ENCODE data around the gene PTTG1IP.

Gene PTTG1IP

GRCh38 chr21:44891631-44892031 lies 18.1 kb upstream of the PTTG1IP start:
- ChIA-PET CTCF (interaction anchor here (0.9 to 3.7 kb wide), 4 partner anchors 11 to 255 kb away, joined by 3 to 25 read pairs (median 6); no protein-coding TSS in a partner anchor), POLR2A (interaction anchor here (0.6 kb wide), 1 partner anchor 9 kb away, joined by 3 read pairs; no protein-coding TSS in a partner anchor)
- Histone ChIP-seq H3K36me3 (ENCODE audit: control insufficient read depth in 2 of 2, insufficient read depth in 1 of 2, low read length in 2 of 2) (no peaks in the 10 kb centered on the region), H3K27ac (ENCODE audit: extremely low read depth, low read depth, low read length) (no peak overlapping the region), H3K4me1 (ENCODE audit: control insufficient read depth, insufficient read depth, low read length) (no peaks in the 10 kb centered on the region), H3K4me3 (ENCODE audit: low read depth, low read length) (no peak overlapping the region), H3K9me3 (ENCODE audit: control insufficient read depth, insufficient read depth, low read depth, low read length) (no peaks in the 10 kb centered on the region)
- TF ChIP-seq PRDM4 (tag by site-specific recombination; IDR thresholded peaks at IDR 0.05) = no peak
- TF ChIP-seq ZNF555 (tag by site-specific recombination; conservative IDR thresholded peaks at IDR 0.05) = no peak
- TF ChIP-seq ZNF48 (tag by site-specific recombination; IDR thresholded peaks at IDR 0.05) = no peak
- TF ChIP-seq ZNF335 (tag by site-specific recombination; conservative IDR thresholded peaks at IDR 0.05) = no peak
- TF ChIP-seq HOXC10 (CRISPR knock-in tag; IDR thresholded peaks at IDR 0.05) = no peak
- no peak for TF ChIP-seq BCL6B (tag by site-specific recombination; IDR thresholded peaks at IDR 0.05)
- TF ChIP-seq FEZF1 (tag by site-specific recombination; IDR thresholded peaks at IDR 0.05) = no peak

- Histone ChIP-seq H3K36me3 (ENCODE audit: control insufficient read depth in 2 of 2, insufficient read depth in 1 of 2, low read length in 2 of 2) (no peaks in the 10 kb centered on the region), H3K4me3 (ENCODE audit: low read depth, low read length) (no peak overlapping the region), H3K9me3 (ENCODE audit: control insufficient read depth, insufficient read depth, low read depth, low read length) (no peaks in the 10 kb centered on the region), H3K27ac (ENCODE audit: extremely low read depth, low read depth, low read length) (no peak overlapping the region), H3K4me1 (ENCODE audit: control insufficient read depth, insufficient read depth, low read length) (no peaks in the 10 kb centered on the region)
- CTCF ChIA-PET = interaction anchor here (1.0 kb wide), 1 partner anchor 63 kb away, joined by 7 read pairs; no protein-coding TSS in a partner anchor
- TF ChIP-seq ZNF76 (tag by site-specific recombination; IDR thresholded peaks at IDR 0.05; ENCODE audit: borderline replicate concordance, low read depth) = no peak
- TF ChIP-seq PRDM4 (tag by site-specific recombination; IDR thresholded peaks at IDR 0.05) = no peak
- no peak for TF ChIP-seq GLIS2 (tag by site-specific recombination; IDR thresholded peaks at IDR 0.05)
- no peak for TF ChIP-seq ZFP3 (tag by site-specific recombination; IDR thresholded peaks at IDR 0.05; ENCODE audit: low read depth)
- TF ChIP-seq ZNF426 (tag by site-specific recombination; IDR thresholded peaks at IDR 0.05) = no peak
- POLR2A ChIA-PET = no interaction called here
These were observed 17.6 kb upstream of the PTTG1IP start for GRCh38 chr21:44890961-44891541.

GRCh38 chr21:44890338-44890931 lies 16.9 kb upstream of the PTTG1IP start:
- Histone ChIP-seq H3K4me1 (ENCODE audit: control insufficient read depth, insufficient read depth, low read length) (no peaks in the 10 kb centered on the region), H3K4me3 (ENCODE audit: low read depth, low read length) (no peak overlapping the region), H3K27ac (ENCODE audit: extremely low read depth, low read depth, low read length) (no peak overlapping the region), H3K9me3 (ENCODE audit: control insufficient read depth, insufficient read depth, low read depth, low read length) (no peaks in the 10 kb centered on the region), H3K36me3 (ENCODE audit: control insufficient read depth in 2 of 2, insufficient read depth in 1 of 2, low read length in 2 of 2) (no peaks in the 10 kb centered on the region)
- ChIA-PET CTCF (interaction anchor here (1.0 kb wide), 1 partner anchor 62 kb away, joined by 7 read pairs; no protein-coding TSS in a partner anchor), POLR2A (no interaction called here)
- TF ChIP-seq PBX3 (CRISPR knock-in tag; IDR thresholded peaks at IDR 0.05) = no peak
- TF ChIP-seq ZNF571 (tag by site-specific recombination; IDR thresholded peaks at IDR 0.05) = no peak
- no peak for TF ChIP-seq ZNF132 (tag by site-specific recombination; IDR thresholded peaks at IDR 0.05; ENCODE audit: borderline replicate concordance)
- TF ChIP-seq ZFP69B (tag by site-specific recombination; IDR thresholded peaks at IDR 0.05) = no peak
- no peak for TF ChIP-seq ZNF24 (tag by site-specific recombination; IDR thresholded peaks at IDR 0.05)
- no peak for TF ChIP-seq ZNF184 (tag by site-specific recombination; IDR thresholded peaks at IDR 0.05)
- TF ChIP-seq SETDB1 (IDR thresholded peaks at IDR 0.05; ENCODE audit: insufficient read length, low read length) = no peak
- TF ChIP-seq ZNF23 (tag by site-specific recombination; IDR thresholded peaks at IDR 0.05; ENCODE audit: borderline replicate concordance) = no peak
- no peak for TF ChIP-seq ZNF776 (tag by site-specific recombination; IDR thresholded peaks at IDR 0.05; ENCODE audit: borderline replicate concordance)
- TF ChIP-seq GLIS1 (tag by site-specific recombination; IDR thresholded peaks at IDR 0.05) = no peak
- no peak for TF ChIP-seq ZSCAN4 (tag by site-specific recombination; IDR thresholded peaks at IDR 0.05)

All from HEK293 (cell line).